Endothelial cell (in vitro differentiated cells): ENCODE results near the gene STAT2. TPM values are rescaled to one million over a fixed set of nuclear protein-coding genes. Genes with fewer than 3 reads are reported as not detected.

Source experiments
- DNase-seq: peaks from one replicate; pipeline ENCODE4 v3.0.0; 2021; ENCODE audit warnings: low spot score
- H3K27ac Mint-ChIP-seq: one replicate; pipeline ENCODE4 v1.8.0; 2021; ENCODE audit warnings: mixed read lengths, inconsistent platforms; ENCODE audit not compliant: unreplicated experiment
- H3K27me3 Mint-ChIP-seq: one replicate; pipeline ENCODE4 v1.8.0; 2021; ENCODE audit warnings: mild to moderate bottlenecking, moderate library complexity, mixed read lengths, inconsistent platforms; ENCODE audit not compliant: unreplicated experiment
- H3K36me3 Mint-ChIP-seq: one replicate; pipeline ENCODE4 v1.8.0; 2021; ENCODE audit warnings: mild to moderate bottlenecking, low read depth, mixed read lengths, inconsistent platforms; ENCODE audit not compliant: unreplicated experiment
- H3K4me1 Mint-ChIP-seq: one replicate; pipeline ENCODE4 v1.8.0; 2021; ENCODE audit warnings: mild to moderate bottlenecking, mixed read lengths, inconsistent platforms; ENCODE audit not compliant: unreplicated experiment
- H3K4me3 Mint-ChIP-seq: one replicate; pipeline ENCODE4 v1.8.0; 2021; ENCODE audit warnings: mild to moderate bottlenecking, mixed read lengths, inconsistent platforms; ENCODE audit not compliant: unreplicated experiment
- H3K9me3 Mint-ChIP-seq: one replicate; pipeline ENCODE4 v1.8.0; 2021; ENCODE audit warnings: mixed read lengths, inconsistent platforms; ENCODE audit not compliant: unreplicated experiment
- total RNA-seq: library from RNA; stranded (reverse); fragmentation: NEBNext Ultra II Directional; extraction: Animal tissue kit (Norgen Biotek cat#: 25700); gene quantifications from one replicate; pipeline ENCODE4 v1.2.1, GENCODE V29; 2021; ENCODE audit not compliant: unreplicated experiment
- TF ChIP-seq, protein P1 (sequence below): fragments of 200-600 bp; sonication (generic); IDR thresholded peaks from one replicate; pipeline ENCODE4 v1.5.0; 2021; ENCODE audit warnings: antibody characterized with exemption; ENCODE audit not compliant: unreplicated experiment

Gene STAT2
- total RNA-seq, 1 donor from 2014 or later: 97.3 TPM

DNA sequence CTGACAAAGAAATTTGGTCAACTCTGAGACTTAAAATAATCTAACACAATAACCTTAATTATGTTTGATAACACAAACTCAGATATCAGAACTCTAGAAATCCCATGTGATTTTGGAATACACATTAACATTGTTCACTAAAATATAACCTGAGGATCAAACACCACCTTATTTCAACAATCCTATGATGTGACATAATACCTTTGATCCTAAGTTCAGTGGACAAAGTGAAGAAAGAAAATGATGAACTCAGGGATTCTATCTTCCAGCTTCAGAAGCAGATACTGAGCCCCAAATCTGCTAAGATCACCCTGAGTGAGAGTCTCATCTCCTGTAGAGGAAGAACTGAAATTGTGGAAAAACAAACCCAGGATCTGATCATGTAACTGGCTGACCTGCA, 38.4 kb upstream of the STAT2 start:
- H3K4me1 Mint-ChIP-seq: no peaks in the 10 kb centered on the region
- peaks cover 7% of the 10 kb centered on the region for H3K36me3 Mint-ChIP-seq
- H3K27ac Mint-ChIP-seq: no peak overlapping the region
- DNase-seq: no peak
- TF ChIP-seq, protein P1, sequence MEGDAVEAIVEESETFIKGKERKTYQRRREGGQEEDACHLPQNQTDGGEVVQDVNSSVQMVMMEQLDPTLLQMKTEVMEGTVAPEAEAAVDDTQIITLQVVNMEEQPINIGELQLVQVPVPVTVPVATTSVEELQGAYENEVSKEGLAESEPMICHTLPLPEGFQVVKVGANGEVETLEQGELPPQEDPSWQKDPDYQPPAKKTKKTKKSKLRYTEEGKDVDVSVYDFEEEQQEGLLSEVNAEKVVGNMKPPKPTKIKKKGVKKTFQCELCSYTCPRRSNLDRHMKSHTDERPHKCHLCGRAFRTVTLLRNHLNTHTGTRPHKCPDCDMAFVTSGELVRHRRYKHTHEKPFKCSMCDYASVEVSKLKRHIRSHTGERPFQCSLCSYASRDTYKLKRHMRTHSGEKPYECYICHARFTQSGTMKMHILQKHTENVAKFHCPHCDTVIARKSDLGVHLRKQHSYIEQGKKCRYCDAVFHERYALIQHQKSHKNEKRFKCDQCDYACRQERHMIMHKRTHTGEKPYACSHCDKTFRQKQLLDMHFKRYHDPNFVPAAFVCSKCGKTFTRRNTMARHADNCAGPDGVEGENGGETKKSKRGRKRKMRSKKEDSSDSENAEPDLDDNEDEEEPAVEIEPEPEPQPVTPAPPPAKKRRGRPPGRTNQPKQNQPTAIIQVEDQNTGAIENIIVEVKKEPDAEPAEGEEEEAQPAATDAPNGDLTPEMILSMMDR: no peak
- peaks cover 4% of the 10 kb centered on the region for H3K9me3 Mint-ChIP-seq
- H3K4me3 Mint-ChIP-seq: no peak overlapping the region
- peaks cover 2% of the 10 kb centered on the region for H3K27me3 Mint-ChIP-seq

DNA sequence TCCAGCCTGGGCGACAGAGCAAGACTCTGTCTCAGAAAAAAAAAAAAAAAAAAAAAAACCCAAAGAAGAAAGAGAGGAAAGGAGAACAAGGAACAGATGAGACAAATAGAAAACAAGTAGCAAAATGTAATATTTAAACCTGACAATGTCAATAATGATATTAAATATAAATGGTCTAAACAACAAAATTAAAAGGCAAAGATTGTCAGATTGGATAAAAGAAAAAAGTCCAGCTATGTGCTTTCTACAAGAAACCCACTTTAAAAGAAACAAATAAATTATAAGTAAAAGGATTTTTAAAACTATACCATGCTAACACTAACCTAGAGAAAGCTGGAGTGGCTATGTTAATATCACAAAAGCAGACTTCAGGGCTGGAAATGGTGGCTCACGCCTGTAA, 32.4 kb upstream of the STAT2 start:
- H3K4me1 Mint-ChIP-seq: no peaks in the 10 kb centered on the region
- DNase-seq: no peak
- H3K27ac Mint-ChIP-seq: no peak overlapping the region
- no peaks in the 10 kb centered on the region for H3K27me3 Mint-ChIP-seq
- no peaks in the 10 kb centered on the region for H3K36me3 Mint-ChIP-seq
- H3K4me3 Mint-ChIP-seq: no peak overlapping the region
- TF ChIP-seq, protein P1: no peak
- H3K9me3 Mint-ChIP-seq: no peaks in the 10 kb centered on the region

DNA sequence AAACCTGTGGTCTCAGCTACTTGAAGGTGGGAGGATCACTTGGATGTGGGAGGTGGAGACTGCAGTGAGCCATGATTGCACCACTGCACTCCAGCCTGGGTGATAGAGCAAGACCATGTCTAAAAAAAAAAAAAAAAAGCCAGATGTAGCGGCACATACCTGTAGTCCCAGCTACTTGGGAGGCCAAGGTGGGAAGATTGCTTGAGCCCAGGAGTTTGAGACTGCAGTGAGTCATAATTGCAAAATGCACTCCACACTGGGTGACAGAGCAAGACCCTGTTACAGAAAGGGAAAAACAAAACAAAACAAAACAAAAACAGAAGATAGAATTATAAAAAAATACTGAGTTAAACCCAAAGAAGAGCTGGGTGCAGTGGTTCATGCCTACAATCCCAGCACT, 31.8 kb upstream of the STAT2 start:
- Mint-ChIP-seq H3K27me3 (no peaks in the 10 kb centered on the region), H3K4me1 (no peaks in the 10 kb centered on the region), H3K27ac (no peak overlapping the region), H3K9me3 (no peaks in the 10 kb centered on the region), H3K36me3 (no peaks in the 10 kb centered on the region), H3K4me3 (no peak overlapping the region)
- TF ChIP-seq, protein P1: no peak
- no peak for DNase-seq

DNA sequence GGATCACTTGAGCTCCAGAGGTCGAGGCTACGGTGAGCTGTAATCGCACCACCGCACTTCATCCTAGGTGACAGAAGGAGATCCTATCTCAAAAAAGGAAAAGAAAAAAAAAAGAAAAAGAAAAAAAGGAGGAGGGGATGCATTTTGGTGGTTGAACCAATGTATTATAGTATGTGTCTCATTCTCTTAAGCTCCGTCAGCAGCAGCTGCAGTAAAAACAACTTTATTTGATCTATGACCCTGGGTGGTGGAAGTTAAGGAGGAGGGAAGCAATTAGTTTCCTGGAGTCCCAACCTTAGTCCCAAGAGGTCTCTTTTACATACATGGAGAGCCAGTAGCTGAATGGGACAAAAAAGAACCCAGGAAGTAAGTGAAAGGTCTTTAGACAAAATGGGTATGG, 29.5 kb upstream of the STAT2 start:
- H3K9me3 Mint-ChIP-seq: no peaks in the 10 kb centered on the region
- DNase-seq: no peak
- no peaks in the 10 kb centered on the region for H3K27me3 Mint-ChIP-seq
- TF ChIP-seq, protein P1: no peak
- H3K4me1 Mint-ChIP-seq: no peaks in the 10 kb centered on the region
- no peak overlapping the region for H3K27ac Mint-ChIP-seq
- H3K4me3 Mint-ChIP-seq: no peak overlapping the region
- H3K36me3 Mint-ChIP-seq: no peaks in the 10 kb centered on the region

DNA sequence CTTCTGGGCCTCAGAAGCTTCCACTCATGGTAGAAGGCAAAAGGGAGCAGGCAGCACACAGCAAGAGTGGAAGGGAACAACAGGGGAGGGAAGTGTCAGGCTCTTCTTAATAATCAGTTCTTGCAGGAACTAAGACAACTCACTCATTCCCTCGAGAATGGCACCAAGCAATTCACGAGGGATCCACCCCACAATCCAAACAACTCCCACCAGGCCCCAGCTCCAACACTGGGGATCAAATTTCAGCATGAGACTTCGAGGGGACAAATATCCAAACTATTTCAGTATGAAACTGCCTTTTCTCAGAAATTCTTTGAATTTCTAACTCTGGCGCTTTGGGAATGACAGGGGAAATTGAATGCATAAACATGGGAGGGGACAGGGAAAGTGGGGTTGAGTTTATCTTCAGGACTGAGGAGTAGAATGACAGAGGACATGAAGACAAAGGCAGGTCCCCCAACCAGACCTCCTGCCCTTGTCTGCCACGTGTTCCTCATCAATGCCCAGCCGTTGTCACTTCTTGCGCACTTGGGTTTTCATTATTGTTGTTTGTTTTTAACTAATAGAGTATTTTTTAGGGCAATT, 27.3 kb upstream of the STAT2 start:
- Mint-ChIP-seq H3K27ac (no peak overlapping the region), H3K4me3 (no peak overlapping the region), H3K9me3 (no peaks in the 10 kb centered on the region), H3K36me3 (no peaks in the 10 kb centered on the region), H3K4me1 (no peaks in the 10 kb centered on the region), H3K27me3 (no peaks in the 10 kb centered on the region)
- TF ChIP-seq, protein P1: no peak
- no peak for DNase-seq
